A549 (cell line): Measurements from ENCODE around the gene REELD1. TPM values are rescaled to one million over a fixed set of nuclear protein-coding genes. Genes with fewer than 3 reads are reported as not detected.

ENCODE experiments used
- ATAC-seq, 2 experiments: fragments of 200-7000 bp in 1 of 2; fragments of >200 bp in 1 of 2; cut with Nextera tagmentation in 1 of 2; cut with Tn5 transposase in 1 of 2; 3 replicates each; pipeline versions ENCODE4 v1.8.0 to v1.9.1; 2018 to 2020; ENCODE audit warnings: mild to moderate bottlenecking in 1 of 2, moderate library complexity in 1 of 2
- CTCF ChIA-PET: fragments of 300-600 bp; sonication (Branson Sonifier 250); formaldehyde crosslinking; extraction: SDS; loops from one replicate; lab custom pipeline; 2021; ENCODE audit warnings: antibody characterized with exemption, inconsistent platforms; lab: Yijun Ruan, JAX
- POLR2A ChIA-PET: fragments of 350-600 bp; formaldehyde crosslinking; extraction: SDS; loops from one replicate; lab custom pipeline; 2021; ENCODE audit warnings: antibody characterized with exemption, inconsistent platforms; lab: Yijun Ruan, JAX
- DNase-seq, 2 experiments: peaks; one replicate each; pipeline versions ENCODE4 v3.0.0 to v3.0.0-alpha.2; 2011 to 2016; ENCODE audit warnings: low read depth in 1 of 2, low spot score in 1 of 2
- FAIRE-seq: peaks from 2 replicates; lab custom pipeline; 2011; peaks lifted over from hg19 to GRCh38; lab: Jason Lieb, UNC
- H3K27ac ChIP-seq, 2 experiments: fragments of >200 bp; sonication (Bioruptor Twin); formaldehyde crosslinking; 3 replicates each; pipeline ENCODE4 v1.5.1; 2016 to 2017
- H3K4me1 ChIP-seq: fragments of >200 bp; sonication (Bioruptor Twin); formaldehyde crosslinking; 3 replicates; pipeline ENCODE4 v1.6.1; 2016
- H3K4me2 ChIP-seq: fragments of >200 bp; sonication (Bioruptor Twin); formaldehyde crosslinking; 3 replicates; pipeline ENCODE4 v1.6.1; 2016
- H3K4me3 ChIP-seq: fragments of >200 bp; sonication (Bioruptor Twin); formaldehyde crosslinking; 3 replicates; pipeline ENCODE4 v1.5.1; 2016
- H3K9me3 ChIP-seq: fragments of >200 bp; sonication (Bioruptor Twin); formaldehyde crosslinking; 3 replicates; pipeline ENCODE4 v1.6.1; 2016
- BHLHE40 ChIP-seq: IDR thresholded peaks from 2 replicates; pipeline ENCODE4 v1.6.1; 2012; ENCODE audit warnings: low read depth, low read length, inconsistent platforms
- CBX8 ChIP-seq: fragments of 200-600 bp; sonication (generic); IDR thresholded peaks from 2 replicates; pipeline ENCODE4 v1.6.1; 2016
- CEBPB ChIP-seq, 2 experiments: fragments of >200 bp in 1 of 2; sonication (Bioruptor Twin) in 1 of 2; formaldehyde crosslinking in 1 of 2; IDR thresholded peaks; 2 replicates each; pipeline ENCODE4 v1.6.1; 2012 to 2016
- CHD4 ChIP-seq: fragments of 200-600 bp; sonication (generic); IDR thresholded peaks from 2 replicates; pipeline ENCODE4 v1.6.1; 2016; ENCODE audit warnings: antibody characterized with exemption, mild to moderate bottlenecking, borderline replicate concordance
- CTCF ChIP-seq: fragments of >200 bp; sonication (Bioruptor Twin); formaldehyde crosslinking; IDR thresholded peaks from 3 replicates; pipeline ENCODE4 v1.5.1; 2016
- EHMT2 ChIP-seq: fragments of 200-600 bp; sonication (generic); IDR thresholded peaks from 2 replicates; pipeline ENCODE4 v1.6.1; 2016; ENCODE audit warnings: antibody characterized with exemption, low read depth, mild to moderate bottlenecking, moderate library complexity
- EP300 ChIP-seq, 2 experiments: fragments of >200 bp; sonication (Bioruptor Twin); formaldehyde crosslinking; IDR thresholded peaks; 2 replicates in 1 of 2; 3 replicates in 1 of 2; pipeline ENCODE4 v1.6.1; 2016 to 2017
- ESRRA ChIP-seq: fragments of 150-350 bp; IDR thresholded peaks from 2 replicates; pipeline ENCODE4 v1.6.1; 2014; ENCODE audit warnings: mild to moderate bottlenecking, low read length, borderline replicate concordance
- FOXS1 ChIP-seq: fragments of 250-450 bp; sonication (Bioruptor Pico); IDR thresholded peaks from 2 replicates; pipeline ENCODE4 v1.5.0; 2020; ENCODE audit warnings: mild to moderate bottlenecking, moderate library complexity
- GATA3 ChIP-seq: IDR thresholded peaks from 2 replicates; pipeline ENCODE4 v1.6.1; 2012; ENCODE audit warnings: borderline replicate concordance
- HDAC2 ChIP-seq: fragments of 200-600 bp; sonication (generic); IDR thresholded peaks from 2 replicates; pipeline ENCODE4 v1.6.1; 2016
- HEYL ChIP-seq: fragments of 250-450 bp; sonication (Bioruptor Pico); IDR thresholded peaks from 2 replicates; pipeline ENCODE4 v1.8.0; 2021; ENCODE audit warnings: mild to moderate bottlenecking, moderate library complexity
- HOXA7 ChIP-seq: fragments of 250-450 bp; sonication (Bioruptor Pico); IDR thresholded peaks from 2 replicates; pipeline ENCODE4 v1.5.0; 2020; ENCODE audit warnings: mild to moderate bottlenecking, moderate library complexity
- JUNB ChIP-seq: fragments of >200 bp; sonication (Bioruptor Twin); formaldehyde crosslinking; IDR thresholded peaks from 2 replicates; pipeline ENCODE4 v1.6.1; 2016
- MAZ ChIP-seq: fragments of 150-350 bp; IDR thresholded peaks from 2 replicates; pipeline ENCODE4 v1.6.1; 2014; ENCODE audit warnings: antibody characterized with exemption, low read depth, low read length, borderline replicate concordance
- NR3C1 ChIP-seq: fragments of >200 bp; sonication (Bioruptor Twin); formaldehyde crosslinking; IDR thresholded peaks from 3 replicates; pipeline ENCODE4 v1.6.1; 2017
- PHF8 ChIP-seq: fragments of 200-600 bp; sonication (generic); IDR thresholded peaks from 2 replicates; pipeline ENCODE4 v1.6.1; 2016; ENCODE audit warnings: low read depth, mild to moderate bottlenecking, antibody characterized with exemption, moderate library complexity, borderline replicate concordance
- POLR2AphosphoS2 ChIP-seq: conservative IDR thresholded peaks from 2 replicates; pipeline ENCODE4 v1.6.1; 2012; ENCODE audit warnings: low read length, improper control_type of control experiment, inconsistent platforms
- RAD21 ChIP-seq, 2 experiments: fragments of >200 bp in 1 of 2; sonication (Bioruptor Twin) in 1 of 2; formaldehyde crosslinking in 1 of 2; IDR thresholded peaks in 1 of 2; conservative IDR thresholded peaks in 1 of 2; 2 replicates in 1 of 2; 3 replicates in 1 of 2; pipeline ENCODE4 v1.6.1; 2012 to 2018; ENCODE audit warnings: inconsistent platforms in 1 of 2
- RCOR1 ChIP-seq: fragments of 150-350 bp; IDR thresholded peaks from 2 replicates; pipeline ENCODE4 v1.6.1; 2014; ENCODE audit warnings: antibody characterized with exemption, low read length, low read depth
- RFX5 ChIP-seq: fragments of 450-650 bp; IDR thresholded peaks from 2 replicates; pipeline ENCODE4 v1.7.1; 2014; ENCODE audit warnings: antibody characterized with exemption, mild to moderate bottlenecking, moderate library complexity
- RNF2 ChIP-seq: fragments of 200-600 bp; sonication (generic); IDR thresholded peaks from 2 replicates; pipeline ENCODE4 v1.6.1; 2016; ENCODE audit warnings: low read depth, mild to moderate bottlenecking, antibody characterized with exemption, moderate library complexity, borderline replicate concordance
- TP53 ChIP-seq: fragments of 250-450 bp; sonication (Bioruptor Pico); IDR thresholded peaks from 2 replicates; pipeline ENCODE4 v1.5.0; 2021; ENCODE audit warnings: mild to moderate bottlenecking, moderate library complexity
- USF2 ChIP-seq: fragments of 450-650 bp; IDR thresholded peaks from 2 replicates; pipeline ENCODE4 v1.6.1; 2014; ENCODE audit warnings: antibody characterized with exemption
- ZNF302 ChIP-seq: fragments of 250-450 bp; sonication (Bioruptor Pico); IDR thresholded peaks from 2 replicates; pipeline ENCODE4 v1.9.0; 2021; ENCODE audit warnings: inconsistent platforms, mild to moderate bottlenecking, moderate library complexity
- ZSCAN20 ChIP-seq: fragments of 250-450 bp; sonication (Bioruptor Pico); IDR thresholded peaks from 2 replicates; pipeline ENCODE4 v1.8.0; 2022; ENCODE audit warnings: mild to moderate bottlenecking, moderate library complexity
- WGBS: methylation state at CpG from one replicate; pipeline ENCODE4 v1.1.6; 2017; ENCODE audit errors: missing lambda C conversion rate; 5-methylcytosine and 5-hydroxymethylcytosine counted together
- polyA plus RNA-seq, 4 experiments: library from polyadenylated mRNA; depleted of rRNA in 3 of 4; stranded (reverse); fragments of >200 nt; fragmentation: RNase III in 1 of 4; extraction: RNeasy Plus Mini Kit Qiagen cat#74134 plus additional on column Dnase treatment in 1 of 4; gene quantifications; 2 replicates in 3 of 4; 3 replicates in 1 of 4; pipeline ENCODE4 v1.2.3, GENCODE V29; 2011 to 2017
- TF ChIP-seq, protein P1 (sequence below): fragments of >200 bp; sonication (Bioruptor Twin); formaldehyde crosslinking; IDR thresholded peaks from 3 replicates; pipeline ENCODE4 v1.6.1; 2016
- TF ChIP-seq, protein P2 (sequence below): IDR thresholded peaks from 2 replicates; pipeline ENCODE4 v1.6.1; 2012; ENCODE audit warnings: low read depth, borderline replicate concordance

The REELD1 gene
- polyA plus RNA-seq, 2 of the 4 experiments (the other 2 are of a cell fraction) = 0.04 TPM; not detected in 1

GRCh38 chr4:146202665-146203064 lies 11.7 kb upstream of the REELD1 start:
- DNase-seq = no peak
- no peaks in the 10 kb centered on the region for H3K9me3 ChIP-seq
- WGBS = 51% methylated on average over 2 of the region's 2 CpGs
- no peak overlapping the region for H3K4me3 ChIP-seq
- H3K4me2 ChIP-seq = no peak overlapping the region
- ATAC-seq = no peak
- POLR2A ChIA-PET = no interaction called here
- H3K27ac ChIP-seq = no peak overlapping the region
- FAIRE-seq = no peak
- CTCF ChIA-PET = no interaction called here
- no peaks in the 10 kb centered on the region for H3K4me1 ChIP-seq
- no peak for TF ChIP-seq POLR2AphosphoS2
- TF ChIP-seq USF2 = no peak
- TF ChIP-seq, protein P1, sequence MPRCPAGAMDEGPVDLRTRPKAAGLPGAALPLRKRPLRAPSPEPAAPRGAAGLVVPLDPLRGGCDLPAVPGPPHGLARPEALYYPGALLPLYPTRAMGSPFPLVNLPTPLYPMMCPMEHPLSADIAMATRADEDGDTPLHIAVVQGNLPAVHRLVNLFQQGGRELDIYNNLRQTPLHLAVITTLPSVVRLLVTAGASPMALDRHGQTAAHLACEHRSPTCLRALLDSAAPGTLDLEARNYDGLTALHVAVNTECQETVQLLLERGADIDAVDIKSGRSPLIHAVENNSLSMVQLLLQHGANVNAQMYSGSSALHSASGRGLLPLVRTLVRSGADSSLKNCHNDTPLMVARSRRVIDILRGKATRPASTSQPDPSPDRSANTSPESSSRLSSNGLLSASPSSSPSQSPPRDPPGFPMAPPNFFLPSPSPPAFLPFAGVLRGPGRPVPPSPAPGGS = no peak
- TF ChIP-seq CTCF = no peak
- TF ChIP-seq ESRRA = no peak
- TF ChIP-seq MAZ = no peak
- no peak for TF ChIP-seq BHLHE40
- TF ChIP-seq JUNB = no peak
- no peak for TF ChIP-seq RNF2
- no peak for TF ChIP-seq HOXA7 (CRISPR knock-in tag)
- TF ChIP-seq RFX5 = no peak
- TF ChIP-seq CHD4 = no peak
- TF ChIP-seq, protein P2, sequence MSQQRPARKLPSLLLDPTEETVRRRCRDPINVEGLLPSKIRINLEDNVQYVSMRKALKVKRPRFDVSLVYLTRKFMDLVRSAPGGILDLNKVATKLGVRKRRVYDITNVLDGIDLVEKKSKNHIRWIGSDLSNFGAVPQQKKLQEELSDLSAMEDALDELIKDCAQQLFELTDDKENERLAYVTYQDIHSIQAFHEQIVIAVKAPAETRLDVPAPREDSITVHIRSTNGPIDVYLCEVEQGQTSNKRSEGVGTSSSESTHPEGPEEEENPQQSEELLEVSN = no peak

DNA sequence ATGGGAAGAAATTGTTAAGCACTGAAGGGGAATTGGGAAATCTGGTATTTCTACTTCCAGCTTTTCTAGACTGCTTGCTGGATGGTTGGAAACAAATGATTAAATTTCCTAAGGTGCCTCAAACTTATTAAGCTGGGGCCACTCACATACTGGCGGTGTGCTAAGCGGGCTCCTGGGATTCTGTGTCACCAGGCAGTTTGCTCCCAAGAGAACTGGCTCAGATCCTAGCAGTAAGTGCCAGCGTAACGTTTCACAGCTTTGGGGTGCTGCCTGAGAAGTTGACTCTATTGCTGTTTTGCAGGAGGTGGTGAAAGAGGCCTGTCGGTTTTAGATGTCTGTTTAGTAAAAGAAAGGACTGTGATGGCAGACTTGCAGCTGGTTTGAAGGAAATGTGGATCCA lies 6.9 kb upstream of the REELD1 start:
- Histone ChIP-seq H3K4me2 (no peak overlapping the region), H3K4me3 (no peak overlapping the region), H3K9me3 (no peaks in the 10 kb centered on the region), H3K4me1 (no peaks in the 10 kb centered on the region), H3K27ac (no peak overlapping the region)
- DNase-seq (no peak), ATAC-seq (no peak), FAIRE-seq (no peak)
- 45% methylated on average over 5 of the region's 5 CpGs for WGBS
- TF ChIP-seq ZSCAN20 (no peak), EHMT2 (no peak), POLR2AphosphoS2 (no peak), PHF8 (no peak), HDAC2 (no peak), ZNF302 (no peak), ESRRA (no peak), HEYL (CRISPR knock-in tag) (no peak)
- ChIA-PET POLR2A (no interaction called here), CTCF (interaction anchor here (1.3 kb wide), 1 partner anchor 10 kb away, joined by 3 read pairs; no protein-coding TSS in a partner anchor)

- Histone ChIP-seq H3K4me1 (no peaks in the 10 kb centered on the region), H3K27ac (no peak overlapping the region), H3K4me2 (no peak overlapping the region), H3K4me3 (no peak overlapping the region), H3K9me3 (no peaks in the 10 kb centered on the region)
- FAIRE-seq (no peak), DNase-seq (no peak), ATAC-seq (no peak)
- TF ChIP-seq TP53 (CRISPR knock-in tag) (no peak), RNF2 (no peak), MAZ (no peak), GATA3 (no peak), NR3C1 (no peak), CBX8 (no peak), EP300 (IDR thresholded peaks at IDR 0.05) (no peak), CEBPB (IDR thresholded peaks at IDR 0.05) (no peak), RCOR1 (no peak), FOXS1 (no peak), RFX5 (no peak), RAD21 (conservative IDR thresholded peaks at IDR 0.05 in 1 of 2, IDR thresholded peaks at IDR 0.05 in 1 of 2) (no peak), HOXA7 (CRISPR knock-in tag) (no peak)
- TF ChIP-seq, protein P2 = no peak
- ChIA-PET CTCF (no interaction called here), POLR2A (no interaction called here)
- WGBS = 59% methylated on average over 2 of the region's 2 CpGs
These were observed 3.4 kb upstream of the REELD1 start for GRCh38 chr4:146210890-146211289.
